Inferior parietal cortex (tissue), 1 donor: ENCODE results near the gene SERINC2.

Experiments
- DNase-seq: peaks from one replicate; pipeline ENCODE4 v3.0.0-alpha.2; 2016; ENCODE audit errors: extremely low spot score

SERINC2 gene

GRCh38 chr1:31412732-31413404 lies at the start of gene SERINC2:
SERINC2 (plus strand) TSS chr1:31413213; CDS start chr1:31413266, 53 bp downstream.
- DNase-seq = no peak

GRCh38 chr1:31364561-31365250 lies 48.3 kb upstream of the SERINC2 start:
- DNase-seq = no peak

GRCh38 chr1:31366796-31367195 lies 46.2 kb upstream of the SERINC2 start:
- DNase-seq = no peak

GRCh38 chr1:31368611-31369107 lies 44.4 kb upstream of the SERINC2 start:
- DNase-seq = no peak

GRCh38 chr1:31370021-31370420 lies 43.0 kb upstream of the SERINC2 start:
- no peak for DNase-seq

- no peak for DNase-seq
These were observed 42.4 kb upstream of the SERINC2 start for GRCh38 chr1:31370565-31370964.

- peak; percentile 19 for DNase-seq
These were observed 41.7 kb upstream of the SERINC2 start for GRCh38 chr1:31371121-31371959.

GRCh38 chr1:31372051-31372450 lies 41.0 kb upstream of the SERINC2 start:
- DNase-seq = peak; percentile 22

GRCh38 chr1:31372751-31373055 lies 40.3 kb upstream of the SERINC2 start:
- DNase-seq = no peak

- peak; percentile 62 for DNase-seq
These were observed 39.7 kb upstream of the SERINC2 start, which contains the start of gene FABP3 for GRCh38 chr1:31373056-31373896. FABP3 (minus strand) TSS chr1:31373076; CDS start chr1:31373014, 62 bp downstream.

- DNase-seq = no peak
These were observed 39.0 kb upstream of the SERINC2 start for GRCh38 chr1:31373897-31374486.

- DNase-seq = no peak
These were observed 38.4 kb upstream of the SERINC2 start for GRCh38 chr1:31374511-31375196.

- peak; percentile 91 for DNase-seq
These were observed 36.5 kb upstream of the SERINC2 start for GRCh38 chr1:31376375-31377134.

- no peak for DNase-seq
These were observed 35.6 kb upstream of the SERINC2 start for GRCh38 chr1:31377364-31377863.

GRCh38 chr1:31378001-31378400 lies 35.0 kb upstream of the SERINC2 start:
- no peak for DNase-seq

- no peak for DNase-seq
These were observed 32.8 kb upstream of the SERINC2 start for GRCh38 chr1:31380181-31380580.

GRCh38 chr1:31381394-31382294 lies 31.4 kb upstream of the SERINC2 start:
- no peak for DNase-seq

- DNase-seq = no peak
These were observed 30.5 kb upstream of the SERINC2 start for GRCh38 chr1:31382379-31382989.
